ENCODE results near the gene TLL2. TPM values are rescaled to one million over a fixed set of nuclear protein-coding genes. Genes with fewer than 3 reads are reported as not detected.

The TLL2 gene
- total and polyA plus RNA-seq, 2 of the 4 experiments (the other 2 are of a cell fraction) = under 0.01 to 0.05 TPM

- ChIA-PET POLR2A (ENCODE audit: unreplicated experiment) (no interaction called here), CTCF (no interaction called here)
- H4K8ac ChIP-seq (ENCODE audit: low read depth in 2 of 2, low read length in 2 of 2) = no peak overlapping the region
- peaks cover 18% of the 10 kb centered on the region; the same call in 1 of the 2 replicates for H4K20me1 ChIP-seq (ENCODE audit: insufficient read depth, low read length)
- in situ Hi-C loops (cut with MboI; ENCODE audit: low sequenced_read_pairs) = no loop called here
- BruUV-seq (replicated peaks) = no TSS peak
- H3K79me1 ChIP-seq (ENCODE audit: low read depth in 1 of 2, low read length in 2 of 2) = peaks cover 48 to 61% of the 10 kb centered on the region in 2 experiments
- H3K27me3 ChIP-seq (ENCODE audit: control insufficient read depth, insufficient read depth, low read length) = no peaks in the 10 kb centered on the region
- H4K5ac ChIP-seq (ENCODE audit: low read depth, low read length) = no peak overlapping the region
- H2BK15ac ChIP-seq (ENCODE audit: low read depth, low read length) = no peak overlapping the region
- no peak overlapping the region for H2BK5ac ChIP-seq (ENCODE audit: low read depth, low read length, poor library complexity, severe bottlenecking)
- H3K4ac ChIP-seq (ENCODE audit: low read depth, low read length) = no peak overlapping the region
- H3K18ac ChIP-seq (ENCODE audit: low read depth, low read length) = no peak overlapping the region
- intact Hi-C loops (cut with micrococcal nuclease) = no loop called here
- no peak overlapping the region for H3K23ac ChIP-seq (ENCODE audit: low read depth, low read length)
- H3K36me3 ChIP-seq (ENCODE audit: control insufficient read depth, insufficient read depth, low read length) = peaks cover 20% of the 10 kb centered on the region
- H3K9me1 ChIP-seq (ENCODE audit: insufficient read depth, low read length) = no peaks in the 10 kb centered on the region; the same call in 1 of the 2 replicates
- no peak overlapping the region for H3K14ac ChIP-seq (replicated peaks; ENCODE audit: low read depth, low read length)
- H2BK120ac ChIP-seq (ENCODE audit: low read depth, low read length) = no peak overlapping the region
- H2AK5ac ChIP-seq (ENCODE audit: low read depth, low read length) = no peak overlapping the region
- H3K9me3 ChIP-seq (ENCODE audit: control insufficient read depth, insufficient read depth, low read length) = no peaks in the 10 kb centered on the region
- no peak overlapping the region for H2AK9ac ChIP-seq (replicated peaks; ENCODE audit: low read depth, low read length, poor library complexity)
- H3K4me2 ChIP-seq (ENCODE audit: low read depth, low read length) = no peak overlapping the region
- H2BK20ac ChIP-seq (ENCODE audit: low read depth, low read length) = no peak overlapping the region
- no peak for ATAC-seq (ENCODE audit: low read depth)
- dilution Hi-C loops (cut with HindIII; ENCODE audit: low sequenced_read_pairs, unreplicated experiment) = no loop called here
- no peak overlapping the region for H3K27ac ChIP-seq (ENCODE audit: insufficient read depth, low read length)
- H3K4me1 ChIP-seq (ENCODE audit: control insufficient read depth, insufficient read depth, low read length) = no peaks in the 10 kb centered on the region; the same call in 1 of the 2 replicates
- H3K4me3 ChIP-seq (ENCODE audit: insufficient read depth, low read depth, low read length) = no peak overlapping the region
- TF ChIP-seq RFX5 (IDR thresholded peaks at IDR 0.05; ENCODE audit: low read depth, low read length) = no peak
- TF ChIP-seq ELK1 (IDR thresholded peaks at IDR 0.05; ENCODE audit: borderline replicate concordance, low read depth, low read length) = no peak
- TF ChIP-seq RAD21 (IDR thresholded peaks at IDR 0.05; ENCODE audit: low read length) = 0 out of 2 replicates have a peak, but pooled peaks have one; percentile 17
- TF ChIP-seq MAFK (IDR thresholded peaks at IDR 0.05; ENCODE audit: low read depth, low read length) = no peak
- no peak for TF ChIP-seq NFE2L2 (IDR thresholded peaks at IDR 0.05; ENCODE audit: low read depth, low read length)
- TF ChIP-seq, protein P1, sequence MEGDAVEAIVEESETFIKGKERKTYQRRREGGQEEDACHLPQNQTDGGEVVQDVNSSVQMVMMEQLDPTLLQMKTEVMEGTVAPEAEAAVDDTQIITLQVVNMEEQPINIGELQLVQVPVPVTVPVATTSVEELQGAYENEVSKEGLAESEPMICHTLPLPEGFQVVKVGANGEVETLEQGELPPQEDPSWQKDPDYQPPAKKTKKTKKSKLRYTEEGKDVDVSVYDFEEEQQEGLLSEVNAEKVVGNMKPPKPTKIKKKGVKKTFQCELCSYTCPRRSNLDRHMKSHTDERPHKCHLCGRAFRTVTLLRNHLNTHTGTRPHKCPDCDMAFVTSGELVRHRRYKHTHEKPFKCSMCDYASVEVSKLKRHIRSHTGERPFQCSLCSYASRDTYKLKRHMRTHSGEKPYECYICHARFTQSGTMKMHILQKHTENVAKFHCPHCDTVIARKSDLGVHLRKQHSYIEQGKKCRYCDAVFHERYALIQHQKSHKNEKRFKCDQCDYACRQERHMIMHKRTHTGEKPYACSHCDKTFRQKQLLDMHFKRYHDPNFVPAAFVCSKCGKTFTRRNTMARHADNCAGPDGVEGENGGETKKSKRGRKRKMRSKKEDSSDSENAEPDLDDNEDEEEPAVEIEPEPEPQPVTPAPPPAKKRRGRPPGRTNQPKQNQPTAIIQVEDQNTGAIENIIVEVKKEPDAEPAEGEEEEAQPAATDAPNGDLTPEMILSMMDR (conservative IDR thresholded peaks at IDR 0.05; ENCODE audit: low read depth, low read length) = peak; percentile 33
- no peak for TF ChIP-seq RCOR1 (IDR thresholded peaks at IDR 0.05; ENCODE audit: insufficient replicate concordance, low read length)
- no peak overlapping the region for H3K56ac ChIP-seq (ENCODE audit: extremely low read depth, insufficient read depth, low read length)
- H3K9ac ChIP-seq (ENCODE audit: low read depth, low read length) = no peak overlapping the region
- no peak overlapping the region for H4K91ac ChIP-seq (ENCODE audit: insufficient read depth, low read depth, low read length)
- WGBS, 2 experiments (ENCODE audit: extremely low coverage in 2 of 2, insufficient read length in 1 of 2) = no CpG with 5 or more reads among the region's 1 CpG
- no peak for DNase-seq
- H2AFZ ChIP-seq (replicated peaks; ENCODE audit: low read length, poor library complexity) = no peak overlapping the region
Observed at GRCh38 chr10:96556003-96556402, 42.3 kb upstream of the TLL2 start.
